HG02840 (cell line): Measurements from ENCODE around the gene MGAT1.
"Not testable (repeated sequence)": the region's sequence is repeated elsewhere in the genome, so short reads cannot be mapped to it uniquely, and the experiment has no call there.

ENCODE experiments used
- ATAC-seq: cut with Tn5 transposase; IDR thresholded peaks from one replicate; pipeline ENCODE4 v1.9.1; 2021; ENCODE audit warnings: mild to moderate bottlenecking, moderate library complexity, moderate number of reproducible peaks; ENCODE audit not compliant: unreplicated experiment, low FRiP score

The MGAT1 gene

DNA sequence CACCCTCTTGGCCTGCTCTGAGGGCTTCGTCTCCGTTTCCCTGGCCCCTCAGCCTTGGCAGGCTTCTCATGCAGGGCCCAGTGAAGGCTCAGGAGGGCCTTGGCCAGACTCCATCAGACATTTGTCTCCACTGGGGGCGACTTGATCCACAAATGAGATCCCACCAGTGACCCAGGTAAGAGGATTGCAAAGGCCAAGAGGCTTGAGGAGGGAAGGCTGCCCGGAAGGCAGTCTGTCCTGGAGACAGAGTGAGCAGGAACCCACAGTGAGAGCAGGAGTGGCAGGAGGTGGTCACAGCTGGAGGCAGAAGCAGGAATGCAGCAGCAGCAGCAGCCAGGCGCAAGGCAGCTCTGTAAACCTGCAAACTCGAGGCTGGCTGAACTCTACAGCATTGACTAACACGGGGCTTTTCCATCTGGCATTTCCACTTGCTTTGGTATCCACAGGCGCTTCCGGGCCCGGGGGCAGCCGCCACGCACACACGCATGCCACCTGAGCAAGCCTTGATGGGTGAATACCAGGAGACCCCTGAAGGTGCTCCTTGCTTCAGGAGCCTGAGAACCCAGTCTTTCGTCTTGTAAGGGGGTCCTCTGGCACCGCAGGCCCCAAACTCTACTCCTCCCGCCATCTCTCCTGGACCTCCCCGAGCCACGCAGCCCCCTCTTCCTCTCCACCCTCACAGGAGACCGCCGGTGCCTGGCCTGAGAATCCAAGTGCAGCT is 14.7 kb downstream of the MGAT1 start:
- no peak for ATAC-seq

DNA sequence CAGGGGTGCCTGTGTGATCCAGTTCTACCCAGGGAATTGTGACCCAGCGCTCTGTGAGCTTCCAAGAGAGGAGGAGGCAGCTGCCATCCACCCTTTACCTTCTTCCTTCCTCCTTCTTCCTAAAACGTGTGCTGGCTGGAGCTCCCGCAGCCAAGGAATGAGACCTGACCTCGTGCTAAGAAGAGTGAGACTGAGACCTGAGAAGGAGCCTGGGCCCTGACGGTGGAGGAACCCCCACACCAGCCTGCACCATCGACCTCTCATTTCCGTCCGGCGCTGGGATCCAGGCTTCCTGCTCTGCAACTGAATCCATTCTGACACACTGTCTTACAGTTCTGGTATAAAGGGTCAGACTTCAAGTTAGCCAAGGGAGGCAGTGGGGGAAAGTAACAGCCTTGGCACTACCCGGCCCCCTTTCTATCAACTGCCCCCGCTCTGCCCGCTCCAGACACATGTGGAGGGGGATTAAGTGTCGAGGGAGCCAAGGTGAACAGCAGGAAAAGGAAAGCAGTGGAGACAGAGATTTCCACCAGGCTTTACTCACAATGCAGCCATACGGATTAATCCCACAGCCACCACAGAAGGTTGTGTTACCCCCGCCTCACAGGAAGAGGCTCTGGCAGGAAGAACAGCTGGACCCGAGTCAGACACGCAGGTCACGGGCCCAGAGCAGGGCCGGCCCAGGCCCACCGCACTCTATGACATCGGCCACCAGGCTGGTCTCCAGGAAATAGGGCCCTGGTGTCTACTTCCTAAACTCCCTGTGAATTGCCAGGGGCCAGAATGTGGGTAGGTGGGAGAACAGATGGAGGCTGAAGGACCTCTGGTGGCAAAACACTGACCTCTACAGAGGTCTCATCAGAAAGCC is 15.8 kb downstream of the MGAT1 start:
- no peak for ATAC-seq

DNA sequence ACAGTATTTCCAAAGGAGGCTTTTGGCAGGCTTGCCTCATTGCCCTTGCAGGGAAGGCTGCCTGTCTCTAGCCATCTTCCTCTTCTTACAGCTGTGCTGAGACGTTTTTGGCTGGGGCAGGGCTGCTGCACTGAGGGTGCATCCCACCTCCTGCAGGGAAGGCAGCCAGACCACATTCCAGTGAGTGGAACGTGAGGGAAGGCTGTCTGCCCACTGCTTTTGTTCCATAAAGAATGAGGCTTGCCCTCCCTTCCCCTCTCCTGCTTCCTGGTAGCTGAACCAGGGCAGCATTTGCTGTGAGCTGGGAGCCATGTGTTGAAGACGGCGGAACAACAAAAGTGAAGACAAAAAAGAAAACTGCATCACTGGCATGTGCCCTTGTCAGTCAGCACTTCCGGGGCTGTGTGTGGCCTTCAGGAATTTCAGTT is 16.8 kb downstream of the MGAT1 start:
- ATAC-seq, result no peak

DNA sequence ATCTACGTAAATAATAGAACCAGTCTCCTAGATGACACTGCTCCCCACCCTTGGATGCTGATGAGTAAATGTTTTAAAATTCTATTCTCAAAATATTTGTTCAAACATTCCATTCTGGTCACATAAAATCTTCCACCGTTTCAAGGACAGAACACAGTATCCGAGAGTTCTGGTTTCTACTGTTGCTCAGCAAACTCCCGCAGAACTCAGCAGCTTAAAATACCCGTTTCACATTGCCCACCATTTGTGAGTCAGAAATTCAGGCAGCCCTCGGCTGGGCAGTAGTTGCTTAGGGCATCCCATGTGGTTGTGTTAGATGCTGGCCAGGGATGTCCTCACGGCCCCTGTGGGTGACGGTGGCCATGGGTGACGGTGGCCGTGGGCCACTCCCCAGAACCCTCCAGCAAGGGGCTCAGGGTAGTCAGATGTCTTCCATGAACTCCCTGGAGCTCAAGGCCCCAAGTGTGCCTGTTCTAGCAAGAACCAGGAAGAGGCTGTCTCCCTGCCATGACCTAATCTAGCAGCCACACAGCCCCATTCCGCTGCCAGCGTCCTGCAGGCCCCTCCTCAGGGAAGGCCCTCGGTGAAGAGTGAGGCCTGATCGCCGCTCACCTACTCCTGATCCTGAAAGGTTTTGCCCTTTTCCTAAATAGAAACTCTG is 17.4 kb downstream of the MGAT1 start:
- ATAC-seq, result no peak

DNA sequence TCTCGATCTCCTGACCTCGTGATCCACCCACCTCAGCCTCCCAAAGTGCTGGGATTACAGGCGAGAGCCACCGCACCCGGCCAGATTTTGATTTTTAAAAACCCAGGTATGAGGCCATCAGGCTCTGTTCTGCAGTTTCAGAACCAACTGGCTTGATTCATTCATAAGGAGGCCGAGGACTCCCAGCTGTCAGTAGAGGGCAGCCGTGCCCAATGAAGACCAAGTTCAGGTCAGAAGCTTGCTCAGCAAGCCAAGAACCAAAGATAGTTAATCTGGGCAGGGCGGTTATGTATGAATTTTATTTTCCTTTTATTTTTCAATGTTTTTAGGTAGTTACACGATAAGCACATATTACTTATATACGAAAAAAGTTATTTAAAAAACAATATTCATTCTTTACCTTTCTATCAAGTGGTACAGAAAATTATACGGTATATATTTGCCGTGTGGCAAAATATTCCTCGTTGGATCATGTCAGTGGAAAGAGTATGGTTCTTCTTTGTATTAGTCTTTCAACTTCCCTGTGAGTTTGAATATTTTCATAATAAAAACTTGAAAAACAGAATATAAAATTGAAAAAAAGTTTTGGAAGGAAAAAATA is 18.0 kb downstream of the MGAT1 start:
- no peak for ATAC-seq

DNA sequence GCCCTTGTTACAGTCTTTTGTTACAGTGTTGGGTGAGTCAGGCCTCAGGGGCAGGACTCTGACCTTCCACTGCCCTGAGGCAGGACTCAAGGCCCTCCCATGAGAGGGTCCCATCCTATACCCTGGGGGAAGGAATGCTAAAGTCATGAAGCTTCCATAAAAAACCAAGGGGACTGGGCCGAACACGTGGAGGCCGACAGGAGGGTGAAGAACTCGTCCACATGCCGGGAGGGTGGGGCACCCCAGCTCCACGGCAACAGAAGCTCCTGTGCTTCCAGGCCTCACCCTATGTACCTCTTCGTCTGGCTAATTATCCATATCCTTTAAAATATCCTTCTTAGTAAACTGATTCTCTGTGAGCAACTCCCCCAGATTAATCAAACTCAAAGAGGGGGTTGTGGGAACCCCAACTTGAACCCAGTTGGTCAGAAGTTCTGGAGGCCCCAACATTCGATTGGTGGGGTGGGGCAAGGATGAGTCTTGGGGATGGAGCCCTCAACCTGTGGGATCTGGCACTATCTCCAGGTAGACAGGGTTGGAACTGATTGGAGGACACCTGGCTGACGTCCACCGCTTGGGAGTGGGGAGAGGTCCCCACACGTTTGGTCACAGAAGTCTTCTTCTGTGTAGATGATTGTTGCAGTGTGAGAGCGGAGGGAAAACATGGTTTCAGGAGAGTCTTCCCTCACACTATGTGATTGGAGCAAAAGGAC is 19.1 kb downstream of the MGAT1 start:
- ATAC-seq, result no peak

DNA sequence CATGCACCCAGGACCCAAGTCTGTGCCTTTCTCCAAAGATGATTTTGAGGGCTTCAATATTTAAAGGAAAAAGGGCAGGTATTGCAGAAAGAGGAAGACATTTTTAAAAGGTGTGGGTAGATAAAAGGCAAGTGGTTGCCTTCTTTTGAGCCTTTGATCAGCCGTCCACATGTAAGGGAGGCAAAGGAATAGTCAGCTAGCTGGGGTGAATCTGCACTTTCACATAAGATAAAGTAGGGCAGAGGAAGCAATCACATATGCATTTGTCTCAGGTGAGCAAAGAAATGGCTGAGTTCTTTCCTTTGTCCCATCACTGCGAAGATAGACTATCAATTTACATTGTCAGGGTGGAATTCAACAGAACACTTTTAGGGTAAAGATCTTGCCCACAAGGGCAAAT is 19.9 kb downstream of the MGAT1 start:
- no peak for ATAC-seq

DNA sequence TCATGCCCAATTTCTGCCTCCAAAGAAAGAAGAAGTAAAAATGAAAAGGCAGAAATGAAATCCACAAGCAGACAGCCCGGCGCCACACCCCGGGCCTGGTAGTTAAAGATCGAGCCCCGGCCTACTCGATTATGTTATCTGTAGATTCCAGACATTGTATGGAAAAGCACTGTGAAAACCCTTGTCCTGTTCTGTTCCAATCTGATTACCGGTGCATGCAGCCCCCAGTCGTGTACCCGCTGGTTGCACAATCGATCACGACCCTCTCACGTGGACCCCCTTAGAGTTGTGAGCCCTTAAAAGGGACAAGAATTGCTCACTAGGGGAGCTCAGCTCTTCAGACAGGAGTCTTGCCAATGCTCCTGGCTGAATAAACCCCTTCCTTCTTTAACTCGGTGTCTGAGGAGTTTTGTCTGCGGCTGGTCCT is 20.7 kb downstream of the MGAT1 start:
- ATAC-seq, result not testable (repeated sequence)

DNA sequence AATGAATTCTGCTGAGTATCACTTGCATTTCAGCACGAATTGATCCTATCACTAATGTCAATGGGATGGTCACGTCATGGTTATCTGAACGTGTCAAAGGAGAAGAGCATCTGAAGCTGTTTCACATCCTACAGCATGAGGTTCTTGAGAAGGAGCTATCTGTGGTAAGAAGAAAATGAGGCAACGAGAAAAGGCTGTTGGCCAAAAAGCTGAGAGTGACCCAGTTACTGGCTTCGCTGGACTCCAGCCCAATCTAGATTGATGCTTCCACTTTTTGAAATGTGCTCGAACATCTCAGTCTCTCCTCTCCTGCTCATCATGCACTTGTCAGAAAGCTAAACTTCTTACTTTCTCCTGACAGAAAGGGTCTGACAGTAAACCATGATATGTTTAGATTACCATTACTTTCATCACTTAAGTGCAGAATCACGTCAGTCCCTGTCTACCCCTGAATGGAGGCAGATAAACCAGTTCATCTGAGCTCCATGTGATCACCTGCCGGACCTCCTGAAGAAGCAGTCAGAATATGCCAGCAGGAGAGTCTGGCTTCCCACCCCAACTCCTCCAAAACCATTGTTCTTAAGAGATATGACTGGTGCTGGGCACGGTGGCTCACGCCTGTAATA is 22.5 kb downstream of the MGAT1 start:
- ATAC-seq, result no peak

DNA sequence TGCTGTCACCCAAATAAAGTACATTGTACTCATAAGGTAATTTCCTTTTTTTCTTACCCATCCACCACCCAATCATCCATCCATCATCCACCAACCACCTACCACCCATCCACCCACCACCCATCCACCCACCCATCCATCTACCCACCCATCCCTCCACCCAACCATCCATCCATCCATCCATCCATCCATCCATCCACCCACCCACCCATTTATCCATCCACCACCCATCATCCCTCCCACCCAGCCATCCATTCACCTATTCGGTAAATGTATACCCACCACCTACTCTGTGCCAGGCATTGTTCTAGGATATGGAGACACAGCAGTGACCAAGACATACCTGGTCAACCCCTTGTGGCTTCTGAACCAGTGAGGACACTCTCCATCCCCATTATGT is 25.1 kb downstream of the MGAT1 start:
- ATAC-seq, result no peak

DNA sequence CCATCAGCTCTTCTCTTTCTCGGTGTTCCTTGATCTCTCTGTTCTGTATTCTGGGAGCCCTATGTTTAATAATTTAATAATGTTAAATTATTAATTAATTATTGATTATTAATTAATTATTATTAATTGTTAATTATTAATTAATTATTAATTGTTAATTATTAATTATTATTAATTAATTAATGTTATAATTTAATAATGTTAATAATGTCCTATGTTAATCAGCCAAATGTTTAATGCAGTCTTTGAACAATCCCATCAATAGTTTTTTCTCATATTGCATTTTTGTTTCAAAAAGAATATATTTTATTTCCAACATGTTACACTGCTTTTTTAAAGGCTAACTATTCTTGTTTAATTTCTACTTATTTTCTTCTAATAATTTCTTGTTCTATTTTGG is 26.2 kb downstream of the MGAT1 start:
- no peak for ATAC-seq

DNA sequence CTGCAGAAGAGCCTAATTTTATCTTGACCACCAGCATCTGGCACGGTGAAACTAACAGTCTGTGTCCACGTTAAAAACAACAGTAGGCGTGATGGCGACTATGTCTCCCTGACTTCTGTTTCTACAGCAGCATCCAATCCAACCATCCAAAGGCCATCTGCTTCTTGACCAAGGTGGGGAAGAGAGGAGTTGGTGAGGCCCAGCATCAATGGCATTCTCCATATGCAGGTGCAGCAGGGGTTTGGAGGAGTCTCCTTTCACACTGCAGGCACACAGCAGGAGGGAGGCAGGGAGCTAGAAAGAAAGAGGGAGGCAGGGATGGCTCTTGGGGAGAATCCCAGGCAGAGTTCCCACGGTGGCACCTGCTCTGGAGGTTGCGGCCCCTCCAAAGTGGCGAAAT is 27.0 kb downstream of the MGAT1 start:
- no peak for ATAC-seq

DNA sequence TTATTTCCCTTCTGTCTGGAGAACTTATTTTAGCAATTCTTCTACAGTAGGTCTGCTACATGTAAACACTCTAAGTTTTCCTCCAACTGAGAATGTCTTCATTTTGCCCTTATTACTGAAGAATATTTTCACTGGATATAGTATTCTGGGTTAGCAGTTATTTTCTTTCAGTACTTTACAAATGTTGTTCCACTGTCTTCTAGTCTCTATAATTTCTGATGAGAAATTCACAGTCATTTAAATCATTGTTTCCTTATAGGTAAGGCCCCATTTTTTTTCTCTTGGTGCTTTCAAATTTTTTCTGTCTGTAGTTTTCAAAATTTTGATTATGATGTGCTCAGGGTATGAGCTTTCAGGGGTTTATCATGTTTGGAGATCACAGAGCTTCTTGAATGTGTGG is 30.8 kb downstream of the MGAT1 start:
- ATAC-seq, result no peak

DNA sequence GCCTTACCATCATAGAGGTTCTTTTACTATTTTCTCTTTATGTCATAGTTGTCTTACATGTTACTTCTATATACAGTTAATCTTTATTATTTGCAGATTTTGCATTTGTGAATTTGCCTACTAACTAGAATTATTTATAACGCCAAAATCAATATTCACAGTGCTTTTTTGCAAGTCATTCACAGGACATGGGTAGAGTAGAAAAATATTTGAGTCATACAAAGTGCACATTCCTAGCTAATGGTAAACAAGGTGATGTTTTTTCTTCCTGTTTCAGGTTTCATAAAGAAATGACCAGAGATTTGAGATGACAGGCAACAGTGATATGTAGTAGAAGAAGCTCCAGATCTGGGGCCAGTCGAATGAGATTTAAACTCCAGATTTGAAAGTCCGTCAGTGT is 32.8 kb downstream of the MGAT1 start:
- no peak for ATAC-seq

DNA sequence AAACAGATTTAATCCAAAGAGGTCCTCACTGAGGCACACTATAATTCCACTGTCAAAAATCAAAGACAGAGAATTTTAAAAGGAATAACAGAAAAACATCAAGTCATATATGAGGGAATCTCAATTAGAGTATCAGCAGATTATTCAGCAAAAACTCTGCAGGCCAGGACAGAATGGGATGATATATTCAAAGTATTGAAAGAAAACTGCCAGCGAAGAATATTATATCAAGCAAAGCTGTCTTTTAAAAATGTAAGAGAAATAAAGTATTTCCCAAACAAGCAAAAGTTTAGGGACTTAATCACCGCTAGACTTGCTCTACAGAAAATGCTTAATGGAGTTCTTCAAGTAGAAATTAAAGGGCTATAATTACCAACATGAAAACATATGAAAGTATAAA is 47.0 kb downstream of the MGAT1 start:
- no peak for ATAC-seq

DNA sequence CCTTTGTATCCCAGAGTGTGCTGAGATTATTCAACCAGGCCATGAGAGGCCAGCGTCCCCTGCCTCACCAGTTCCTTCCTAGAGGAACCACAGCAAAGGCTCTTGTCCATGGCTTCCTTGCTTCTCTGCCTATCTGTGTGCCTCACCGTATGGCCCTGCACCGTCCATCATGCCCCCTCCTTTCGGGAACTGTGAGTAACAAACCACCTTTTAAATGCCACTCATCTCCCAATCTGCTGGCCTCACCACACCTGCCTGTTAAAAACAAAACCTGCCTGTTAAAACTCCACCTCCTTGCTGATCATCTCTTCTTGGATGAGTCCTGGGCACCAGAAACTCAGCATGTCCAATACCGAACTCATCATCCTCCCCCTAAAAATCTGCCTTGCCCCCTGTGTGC is 58.4 kb downstream of the MGAT1 start:
- ATAC-seq, result no peak

DNA sequence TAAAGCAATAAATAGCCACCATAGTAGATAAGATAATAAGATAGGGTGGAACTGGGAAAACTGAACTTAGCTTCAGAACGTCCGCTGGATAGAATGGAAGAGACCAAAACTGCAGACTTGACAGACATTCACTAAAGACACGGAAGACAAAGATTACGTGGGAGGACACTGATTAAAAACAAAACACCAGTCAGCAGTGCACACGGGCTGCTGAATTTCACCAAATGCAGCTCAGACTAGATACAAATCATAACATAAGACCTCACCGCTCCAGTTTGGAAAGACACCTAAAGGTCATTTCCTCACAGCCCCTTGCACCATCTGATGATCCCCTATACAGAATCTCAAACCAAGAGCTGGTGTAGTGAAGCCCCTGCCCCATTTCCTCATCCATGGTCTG is 59.9 kb downstream of the MGAT1 start:
- no peak for ATAC-seq

DNA sequence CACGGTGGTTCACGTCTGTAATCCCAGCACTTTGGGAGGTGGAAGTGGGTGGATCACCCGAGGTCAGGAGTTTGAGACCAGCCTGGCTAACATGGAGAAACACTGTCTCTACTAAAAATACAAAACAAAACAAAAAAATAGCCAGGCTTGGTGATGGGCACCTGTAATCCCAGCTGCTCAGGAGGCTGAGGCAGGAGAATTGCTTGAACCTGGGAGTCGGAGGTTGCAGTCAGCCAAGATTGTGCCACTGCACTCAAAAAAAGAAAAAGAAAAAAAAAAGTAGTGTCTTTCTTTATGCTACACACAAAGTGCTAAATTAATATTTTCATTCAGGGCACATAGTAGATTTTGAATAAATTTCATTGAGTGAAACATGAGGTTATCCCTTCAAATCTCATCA is 61.7 kb downstream of the MGAT1 start:
- ATAC-seq, result not testable (repeated sequence)

DNA sequence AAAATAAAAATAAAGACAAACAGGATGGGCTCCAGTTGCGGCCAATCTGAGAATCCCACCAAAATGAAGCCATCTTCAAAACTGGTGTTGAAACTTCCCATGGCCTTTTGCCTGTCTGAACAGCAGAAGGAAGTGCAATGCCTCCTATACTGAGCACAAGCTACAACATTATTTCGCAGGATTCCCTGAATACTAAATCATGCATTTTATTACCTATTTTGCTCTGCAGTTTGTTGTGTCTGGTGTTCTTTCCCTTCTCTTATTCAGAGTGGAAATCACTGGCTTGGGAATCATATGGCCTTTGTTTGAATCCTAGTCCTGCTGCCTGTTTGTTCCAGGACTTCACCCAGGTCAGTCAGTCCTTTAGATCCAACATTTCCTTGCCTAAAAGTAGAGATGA is 62.6 kb downstream of the MGAT1 start, which contains the start of gene OR2Y1:
OR2Y1 (minus strand) TSS at position 101 of the 400 bp plus-strand sequence; CDS start at position 101, 0 bp downstream.
- ATAC-seq, result no peak

DNA sequence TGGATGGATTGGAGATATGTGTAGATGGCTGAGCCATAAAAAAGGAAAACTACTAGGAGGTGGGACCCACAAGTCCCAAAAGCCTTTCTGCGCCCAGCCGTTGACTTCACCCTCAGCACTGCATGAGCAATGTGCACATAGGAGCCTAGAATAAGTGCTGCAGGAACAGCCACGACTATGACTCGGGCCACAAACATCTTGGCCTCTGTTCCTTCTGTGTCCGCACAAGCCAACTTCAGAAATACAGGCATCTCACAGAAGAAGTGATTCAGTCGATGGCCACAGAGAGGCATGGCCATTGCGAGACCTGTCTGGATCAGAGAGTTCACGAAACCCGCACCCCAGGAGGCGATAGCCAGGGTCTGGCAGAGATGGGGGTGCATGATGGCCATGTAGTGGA is 63.3 kb downstream of the MGAT1 start:
- ATAC-seq, result no peak
